ENCODE data around the gene ARID1B. TPM values are rescaled to one million over a fixed set of nuclear protein-coding genes. Genes with fewer than 3 reads are reported as not detected.

Gene ARID1B
- total RNA-seq, 1 experiment from 2014 or later = 58.8 TPM

DNA sequence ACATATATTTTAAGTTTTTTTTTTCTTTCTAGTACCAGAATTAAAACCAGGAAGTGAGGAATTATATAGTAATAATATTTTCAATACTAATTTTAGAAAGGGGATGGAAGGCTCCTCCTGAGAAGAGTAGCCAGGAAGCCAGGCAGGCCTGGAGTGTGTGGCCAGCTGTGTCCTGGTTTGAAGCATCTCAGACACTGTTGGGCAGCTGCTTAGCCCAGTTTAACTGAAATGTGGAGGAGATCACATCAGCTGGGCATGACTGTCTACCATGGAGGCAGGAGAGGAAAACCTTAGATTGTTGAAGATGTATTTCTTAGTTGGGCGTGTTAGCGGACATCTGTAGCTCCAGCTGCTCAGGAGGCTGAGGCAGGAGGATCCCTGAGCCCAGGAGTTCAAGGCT, 142.2 kb downstream of the ARID1B start:
- TF ChIP-seq, protein P1, sequence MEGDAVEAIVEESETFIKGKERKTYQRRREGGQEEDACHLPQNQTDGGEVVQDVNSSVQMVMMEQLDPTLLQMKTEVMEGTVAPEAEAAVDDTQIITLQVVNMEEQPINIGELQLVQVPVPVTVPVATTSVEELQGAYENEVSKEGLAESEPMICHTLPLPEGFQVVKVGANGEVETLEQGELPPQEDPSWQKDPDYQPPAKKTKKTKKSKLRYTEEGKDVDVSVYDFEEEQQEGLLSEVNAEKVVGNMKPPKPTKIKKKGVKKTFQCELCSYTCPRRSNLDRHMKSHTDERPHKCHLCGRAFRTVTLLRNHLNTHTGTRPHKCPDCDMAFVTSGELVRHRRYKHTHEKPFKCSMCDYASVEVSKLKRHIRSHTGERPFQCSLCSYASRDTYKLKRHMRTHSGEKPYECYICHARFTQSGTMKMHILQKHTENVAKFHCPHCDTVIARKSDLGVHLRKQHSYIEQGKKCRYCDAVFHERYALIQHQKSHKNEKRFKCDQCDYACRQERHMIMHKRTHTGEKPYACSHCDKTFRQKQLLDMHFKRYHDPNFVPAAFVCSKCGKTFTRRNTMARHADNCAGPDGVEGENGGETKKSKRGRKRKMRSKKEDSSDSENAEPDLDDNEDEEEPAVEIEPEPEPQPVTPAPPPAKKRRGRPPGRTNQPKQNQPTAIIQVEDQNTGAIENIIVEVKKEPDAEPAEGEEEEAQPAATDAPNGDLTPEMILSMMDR (IDR thresholded peaks at IDR 0.05; ENCODE audit: insufficient read depth in 1 of 2, low read depth in 1 of 2, low read length in 1 of 2, severe bottlenecking in 1 of 2, unreplicated experiment in 1 of 2) = no peak
- ChIA-PET POLR2A (no interaction called here), CTCF (no interaction called here)
- H3K36me3 Mint-ChIP-seq (ENCODE audit: insufficient read depth, unreplicated experiment) = no peaks in the 10 kb centered on the region
- no peaks in the 10 kb centered on the region for H3K9me3 ChIP-seq
- H3K27me3 ChIP-seq (replicated peaks; ENCODE audit: control insufficient read depth, insufficient read depth, low read length) = no peaks in the 10 kb centered on the region
- no peaks in the 10 kb centered on the region for H3K4me1 ChIP-seq
- BruUV-seq (replicated peaks) = no TSS peak
- H3K27ac Mint-ChIP-seq (ENCODE audit: unreplicated experiment) = no peak overlapping the region
- intact Hi-C loops (cut with micrococcal nuclease; ENCODE audit: unreplicated experiment) = no loop called here
- H3K27me3 Mint-ChIP-seq (ENCODE audit: insufficient read depth, unreplicated experiment) = no peaks in the 10 kb centered on the region
- H3K4me3 ChIP-seq (ENCODE audit: low read depth, low read length) = no peak overlapping the region
- H3K4me1 Mint-ChIP-seq (ENCODE audit: low read depth, unreplicated experiment) = peaks cover 4% of the 10 kb centered on the region
- no peak overlapping the region for H3K4me3 Mint-ChIP-seq (ENCODE audit: unreplicated experiment)
- no peaks in the 10 kb centered on the region for H3K36me3 ChIP-seq (ENCODE audit: control insufficient read depth, insufficient read depth, low read length)
- no peak for DNase-seq
- no peaks in the 10 kb centered on the region for H3K9me3 Mint-ChIP-seq (ENCODE audit: unreplicated experiment)

DNA sequence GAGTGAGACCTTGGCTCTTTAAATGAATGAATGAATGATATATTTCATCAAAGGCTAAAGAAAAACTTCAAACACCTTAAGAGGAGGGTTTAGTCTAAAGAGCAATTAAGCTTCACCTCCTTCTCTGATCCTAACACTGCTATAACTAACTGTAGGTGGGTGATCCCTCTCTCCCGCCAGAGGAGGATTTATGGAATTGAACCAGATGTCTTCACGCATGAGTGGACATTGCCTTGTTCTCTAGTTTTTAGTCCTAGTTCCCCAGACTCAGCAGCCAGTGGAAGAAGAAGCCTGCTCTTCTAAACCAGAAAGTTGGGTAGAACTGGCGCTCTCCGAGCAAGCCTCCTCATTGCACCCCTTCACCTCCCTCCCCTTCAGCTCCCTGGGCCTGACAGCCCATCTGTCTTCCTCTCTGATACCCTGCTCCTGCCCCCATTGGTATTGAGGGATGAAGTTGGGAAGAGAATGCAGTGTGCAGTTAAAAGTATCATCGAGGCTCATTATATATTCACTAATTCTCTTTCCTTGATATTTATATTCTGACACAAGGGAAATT, 142.7 kb downstream of the ARID1B start:
- H3K9me3 ChIP-seq = no peaks in the 10 kb centered on the region
- CTCF ChIA-PET = no interaction called here
- H3K36me3 ChIP-seq (ENCODE audit: control insufficient read depth, insufficient read depth, low read length) = no peaks in the 10 kb centered on the region
- no peaks in the 10 kb centered on the region for H3K36me3 Mint-ChIP-seq (ENCODE audit: insufficient read depth, unreplicated experiment)
- POLR2A ChIA-PET = no interaction called here
- no peaks in the 10 kb centered on the region for H3K4me1 Mint-ChIP-seq (ENCODE audit: low read depth, unreplicated experiment)
- intact Hi-C loops (cut with micrococcal nuclease; ENCODE audit: unreplicated experiment) = no loop called here
- H3K27me3 ChIP-seq (replicated peaks; ENCODE audit: control insufficient read depth, insufficient read depth, low read length) = no peaks in the 10 kb centered on the region
- no peak for DNase-seq
- H3K4me3 Mint-ChIP-seq (ENCODE audit: unreplicated experiment) = no peak overlapping the region
- BruUV-seq (replicated peaks) = no TSS peak
- no peak overlapping the region for H3K27ac Mint-ChIP-seq (ENCODE audit: unreplicated experiment)
- H3K4me3 ChIP-seq (ENCODE audit: low read depth, low read length) = no peak overlapping the region
- TF ChIP-seq, protein P1 (IDR thresholded peaks at IDR 0.05; ENCODE audit: insufficient read depth in 1 of 2, low read depth in 1 of 2, low read length in 1 of 2, severe bottlenecking in 1 of 2, unreplicated experiment in 1 of 2) = no peak
- no peaks in the 10 kb centered on the region for H3K9me3 Mint-ChIP-seq (ENCODE audit: unreplicated experiment)
- H3K27me3 Mint-ChIP-seq (ENCODE audit: insufficient read depth, unreplicated experiment) = no peaks in the 10 kb centered on the region
- H3K4me1 ChIP-seq = peaks cover 2% of the 10 kb centered on the region; the same call in 1 of the 2 replicates

DNA sequence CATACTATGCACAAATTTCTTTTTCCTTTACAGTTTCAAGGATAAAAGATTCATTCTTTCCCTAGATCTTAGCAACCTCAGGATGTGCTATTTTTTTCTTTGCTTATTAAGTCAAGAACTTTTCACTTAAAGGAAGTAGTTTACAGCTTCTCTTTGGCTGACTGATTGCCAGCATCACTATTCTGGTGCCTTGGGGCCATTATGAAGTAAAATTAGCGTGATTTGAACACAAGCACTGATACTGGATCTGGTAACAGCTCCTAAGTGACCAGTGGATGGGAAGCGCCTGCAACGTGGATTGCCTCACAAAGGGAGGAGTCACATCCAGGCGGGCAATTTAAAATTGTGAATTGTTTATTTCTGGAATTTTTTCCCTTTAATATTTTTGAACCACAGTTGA, 147.1 kb downstream of the ARID1B start:
- Mint-ChIP-seq H3K4me3 (ENCODE audit: unreplicated experiment) (no peak overlapping the region), H3K36me3 (ENCODE audit: insufficient read depth, unreplicated experiment) (peaks cover 8% of the 10 kb centered on the region), H3K4me1 (ENCODE audit: low read depth, unreplicated experiment) (peaks cover 10% of the 10 kb centered on the region), H3K9me3 (ENCODE audit: unreplicated experiment) (no peaks in the 10 kb centered on the region), H3K27me3 (ENCODE audit: insufficient read depth, unreplicated experiment) (no peaks in the 10 kb centered on the region), H3K27ac (ENCODE audit: unreplicated experiment) (no peak overlapping the region)
- Histone ChIP-seq H3K9me3 (no peaks in the 10 kb centered on the region), H3K4me3 (ENCODE audit: low read depth, low read length) (no peak overlapping the region), H3K36me3 (ENCODE audit: control insufficient read depth, insufficient read depth, low read length) (no peaks in the 10 kb centered on the region), H3K4me1 (peaks cover 23% of the 10 kb centered on the region), H3K27me3 (replicated peaks; ENCODE audit: control insufficient read depth, insufficient read depth, low read length) (no peaks in the 10 kb centered on the region)
- POLR2A ChIA-PET = no interaction called here
- TF ChIP-seq, protein P1 (IDR thresholded peaks at IDR 0.05; ENCODE audit: insufficient read depth in 1 of 2, low read depth in 1 of 2, low read length in 1 of 2, severe bottlenecking in 1 of 2, unreplicated experiment in 1 of 2) = no peak
- no TSS peak for BruUV-seq (replicated peaks)
- DNase-seq = no peak
- CTCF ChIA-PET = no interaction called here
- intact Hi-C loops (cut with micrococcal nuclease; ENCODE audit: unreplicated experiment) = no loop called here

Measured in Caco-2 (cell line).